ENCODE results near the gene PPM1K. TPM values are rescaled to one million over a fixed set of nuclear protein-coding genes. Genes with fewer than 3 reads are reported as not detected.

Gene PPM1K
- total RNA-seq, 1 experiment from 2014 or later: 4.2 TPM

DNA sequence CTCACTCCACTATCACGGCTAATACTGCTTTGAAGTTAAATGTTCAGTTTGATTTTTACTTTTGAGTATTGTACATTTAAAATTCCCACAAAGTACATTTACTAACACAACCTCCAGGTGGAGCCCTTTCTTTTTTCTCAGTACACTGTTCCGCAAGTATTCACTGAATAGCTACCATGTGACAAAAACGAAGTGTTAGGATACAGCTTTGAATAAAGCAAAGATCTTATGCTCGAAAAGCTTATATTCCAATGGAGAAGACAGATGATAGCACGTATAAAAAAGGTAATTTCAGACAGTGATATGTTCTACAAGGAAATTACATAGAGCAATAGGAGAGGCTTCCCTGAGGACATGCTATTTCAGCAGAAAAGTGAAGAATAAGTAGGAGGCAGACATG is 65.3 kb downstream of the PPM1K start:
- Histone ChIP-seq H2AFZ (ENCODE audit: low read depth, low read length, poor library complexity, severe bottlenecking) (peak overlapping the region; percentile 40), H3K27ac (ENCODE audit: low read depth, low read length) (no peak overlapping the region), H3K27me3 (ENCODE audit: insufficient read depth, low read length) (no peaks in the 10 kb centered on the region), H3K9ac (ENCODE audit: low read length) (no peak overlapping the region), H3K9me2 (ENCODE audit: insufficient read depth) (no peaks in the 10 kb centered on the region), H3K4me1 (ENCODE audit: control insufficient read depth in 1 of 2, insufficient read depth in 2 of 2, low read length in 2 of 2) (no peaks in the 10 kb centered on the region), H3K9me3 (ENCODE audit: control insufficient read depth in 1 of 2, insufficient read depth in 1 of 2, low read depth in 1 of 2, low read length in 2 of 2) (no peaks in the 10 kb centered on the region), H3K4me3 (replicated peaks in 1 of 2; ENCODE audit: low read depth in 1 of 2, low read length in 2 of 2) (no peak overlapping the region), H4K20me1 (ENCODE audit: insufficient read depth) (no peaks in the 10 kb centered on the region), H3K4me2 (ENCODE audit: low read length) (no peak overlapping the region), H3K79me2 (ENCODE audit: insufficient read depth, low read length) (no peaks in the 10 kb centered on the region), H3K36me3 (ENCODE audit: control insufficient read depth in 1 of 2, insufficient read depth in 2 of 2, low read length in 2 of 2) (no peaks in the 10 kb centered on the region)
- ChIA-PET CTCF (interaction anchor here (0.6 to 2.3 kb wide), 15 partner anchors 9 to 440 kb away, joined by 3 to 138 read pairs (median 4); partner anchors contain the start of genes HERC5, HERC6 and PPM1K), POLR2A (interaction anchor here (1.0 kb wide), 1 partner anchor 296 kb away, joined by 4 read pairs; no protein-coding TSS in a partner anchor), RAD21 (ENCODE audit: low non-redundant PET in 1 of 2, low total read pairs in 2 of 2, uncharacterized antibody in 2 of 2, unreplicated experiment in 2 of 2) (interaction anchor here (0.7 to 1.6 kb wide), 7 partner anchors 67 to 297 kb away, joined by 3 to 16 read pairs (median 3); partner anchors contain the start of gene HERC5 (in 2 of the 2))
- intact Hi-C loops (cut with micrococcal nuclease): loop anchor here (1.0 to 10.0 kb wide), 3 partner anchors 238 to 1324 kb away; partner anchors contain the start of genes C4orf36 and HERC5
- BruUV-seq (replicated peaks): no TSS peak
- DNase-seq (ENCODE audit: low read depth, low spot score) (peak; percentile 28), ATAC-seq (peak; percentile 79)
- no peak for TF ChIP-seq YY1 (IDR thresholded peaks at IDR 0.05; ENCODE audit: extremely low read depth, insufficient replicate concordance, low read depth, low read length)
- 0 out of 2 replicates have a peak, but pooled peaks have one; percentile 26 for TF ChIP-seq CBX3 (IDR thresholded peaks at IDR 0.05; ENCODE audit: low read depth)
- no peak for TF ChIP-seq TCF7L2 (IDR thresholded peaks at IDR 0.05; ENCODE audit: borderline replicate concordance, extremely low read depth, insufficient read depth, insufficient read length)
- no peak for TF ChIP-seq SIN3A (IDR thresholded peaks at IDR 0.05; ENCODE audit: low read depth)
- TF ChIP-seq, protein P1, sequence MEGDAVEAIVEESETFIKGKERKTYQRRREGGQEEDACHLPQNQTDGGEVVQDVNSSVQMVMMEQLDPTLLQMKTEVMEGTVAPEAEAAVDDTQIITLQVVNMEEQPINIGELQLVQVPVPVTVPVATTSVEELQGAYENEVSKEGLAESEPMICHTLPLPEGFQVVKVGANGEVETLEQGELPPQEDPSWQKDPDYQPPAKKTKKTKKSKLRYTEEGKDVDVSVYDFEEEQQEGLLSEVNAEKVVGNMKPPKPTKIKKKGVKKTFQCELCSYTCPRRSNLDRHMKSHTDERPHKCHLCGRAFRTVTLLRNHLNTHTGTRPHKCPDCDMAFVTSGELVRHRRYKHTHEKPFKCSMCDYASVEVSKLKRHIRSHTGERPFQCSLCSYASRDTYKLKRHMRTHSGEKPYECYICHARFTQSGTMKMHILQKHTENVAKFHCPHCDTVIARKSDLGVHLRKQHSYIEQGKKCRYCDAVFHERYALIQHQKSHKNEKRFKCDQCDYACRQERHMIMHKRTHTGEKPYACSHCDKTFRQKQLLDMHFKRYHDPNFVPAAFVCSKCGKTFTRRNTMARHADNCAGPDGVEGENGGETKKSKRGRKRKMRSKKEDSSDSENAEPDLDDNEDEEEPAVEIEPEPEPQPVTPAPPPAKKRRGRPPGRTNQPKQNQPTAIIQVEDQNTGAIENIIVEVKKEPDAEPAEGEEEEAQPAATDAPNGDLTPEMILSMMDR (IDR thresholded peaks at IDR 0.05 in 2 of 3, conservative IDR thresholded peaks at IDR 0.05 in 1 of 3; ENCODE audit: borderline replicate concordance in 1 of 3, insufficient read depth in 1 of 3, low read depth in 2 of 3, low read length in 2 of 3): peak; percentile 53 to 81 (median 75)
- TF ChIP-seq, protein P2, sequence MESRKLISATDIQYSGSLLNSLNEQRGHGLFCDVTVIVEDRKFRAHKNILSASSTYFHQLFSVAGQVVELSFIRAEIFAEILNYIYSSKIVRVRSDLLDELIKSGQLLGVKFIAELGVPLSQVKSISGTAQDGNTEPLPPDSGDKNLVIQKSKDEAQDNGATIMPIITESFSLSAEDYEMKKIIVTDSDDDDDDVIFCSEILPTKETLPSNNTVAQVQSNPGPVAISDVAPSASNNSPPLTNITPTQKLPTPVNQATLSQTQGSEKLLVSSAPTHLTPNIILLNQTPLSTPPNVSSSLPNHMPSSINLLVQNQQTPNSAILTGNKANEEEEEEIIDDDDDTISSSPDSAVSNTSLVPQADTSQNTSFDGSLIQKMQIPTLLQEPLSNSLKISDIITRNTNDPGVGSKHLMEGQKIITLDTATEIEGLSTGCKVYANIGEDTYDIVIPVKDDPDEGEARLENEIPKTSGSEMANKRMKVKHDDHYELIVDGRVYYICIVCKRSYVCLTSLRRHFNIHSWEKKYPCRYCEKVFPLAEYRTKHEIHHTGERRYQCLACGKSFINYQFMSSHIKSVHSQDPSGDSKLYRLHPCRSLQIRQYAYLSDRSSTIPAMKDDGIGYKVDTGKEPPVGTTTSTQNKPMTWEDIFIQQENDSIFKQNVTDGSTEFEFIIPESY (IDR thresholded peaks at IDR 0.05; ENCODE audit: extremely low read depth, insufficient replicate concordance, low read length): no peak
- TF ChIP-seq EGR1 (IDR thresholded peaks at IDR 0.05; ENCODE audit: low read depth): no peak
- no peak for TF ChIP-seq ELF1 (IDR thresholded peaks at IDR 0.05; ENCODE audit: borderline replicate concordance, low read depth)
- TF ChIP-seq, protein P3, sequence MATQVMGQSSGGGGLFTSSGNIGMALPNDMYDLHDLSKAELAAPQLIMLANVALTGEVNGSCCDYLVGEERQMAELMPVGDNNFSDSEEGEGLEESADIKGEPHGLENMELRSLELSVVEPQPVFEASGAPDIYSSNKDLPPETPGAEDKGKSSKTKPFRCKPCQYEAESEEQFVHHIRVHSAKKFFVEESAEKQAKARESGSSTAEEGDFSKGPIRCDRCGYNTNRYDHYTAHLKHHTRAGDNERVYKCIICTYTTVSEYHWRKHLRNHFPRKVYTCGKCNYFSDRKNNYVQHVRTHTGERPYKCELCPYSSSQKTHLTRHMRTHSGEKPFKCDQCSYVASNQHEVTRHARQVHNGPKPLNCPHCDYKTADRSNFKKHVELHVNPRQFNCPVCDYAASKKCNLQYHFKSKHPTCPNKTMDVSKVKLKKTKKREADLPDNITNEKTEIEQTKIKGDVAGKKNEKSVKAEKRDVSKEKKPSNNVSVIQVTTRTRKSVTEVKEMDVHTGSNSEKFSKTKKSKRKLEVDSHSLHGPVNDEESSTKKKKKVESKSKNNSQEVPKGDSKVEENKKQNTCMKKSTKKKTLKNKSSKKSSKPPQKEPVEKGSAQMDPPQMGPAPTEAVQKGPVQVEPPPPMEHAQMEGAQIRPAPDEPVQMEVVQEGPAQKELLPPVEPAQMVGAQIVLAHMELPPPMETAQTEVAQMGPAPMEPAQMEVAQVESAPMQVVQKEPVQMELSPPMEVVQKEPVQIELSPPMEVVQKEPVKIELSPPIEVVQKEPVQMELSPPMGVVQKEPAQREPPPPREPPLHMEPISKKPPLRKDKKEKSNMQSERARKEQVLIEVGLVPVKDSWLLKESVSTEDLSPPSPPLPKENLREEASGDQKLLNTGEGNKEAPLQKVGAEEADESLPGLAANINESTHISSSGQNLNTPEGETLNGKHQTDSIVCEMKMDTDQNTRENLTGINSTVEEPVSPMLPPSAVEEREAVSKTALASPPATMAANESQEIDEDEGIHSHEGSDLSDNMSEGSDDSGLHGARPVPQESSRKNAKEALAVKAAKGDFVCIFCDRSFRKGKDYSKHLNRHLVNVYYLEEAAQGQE (IDR thresholded peaks at IDR 0.05; ENCODE audit: low read depth): no peak
- TF ChIP-seq EZH2 (IDR thresholded peaks at IDR 0.05): no peak
- no peak for TF ChIP-seq CEBPB (IDR thresholded peaks at IDR 0.05; ENCODE audit: low read depth)
- no peak for TF ChIP-seq POLR2AphosphoS5 (IDR thresholded peaks at IDR 0.05; ENCODE audit: low read depth, low read length)
- no peak for TF ChIP-seq SP1 (IDR thresholded peaks at IDR 0.05; ENCODE audit: low read depth)
- TF ChIP-seq FOSL1 (IDR thresholded peaks at IDR 0.05; ENCODE audit: low read depth): no peak
- no peak for TF ChIP-seq SRF (IDR thresholded peaks at IDR 0.05; ENCODE audit: low read depth)
- no peak for TF ChIP-seq ZNF274 (IDR thresholded peaks at IDR 0.05; ENCODE audit: low read depth, low read length)
- no peak for TF ChIP-seq POLR2A (IDR thresholded peaks at IDR 0.05; ENCODE audit: borderline replicate concordance, extremely low read depth, insufficient read depth, insufficient read length)
- peak; percentile 87 for TF ChIP-seq RAD21 (IDR thresholded peaks at IDR 0.05; ENCODE audit: low read depth)
- TF ChIP-seq ZFX (IDR thresholded peaks at IDR 0.05): no peak
- TF ChIP-seq JUND (IDR thresholded peaks at IDR 0.05): no peak
- TF ChIP-seq, protein P4, sequence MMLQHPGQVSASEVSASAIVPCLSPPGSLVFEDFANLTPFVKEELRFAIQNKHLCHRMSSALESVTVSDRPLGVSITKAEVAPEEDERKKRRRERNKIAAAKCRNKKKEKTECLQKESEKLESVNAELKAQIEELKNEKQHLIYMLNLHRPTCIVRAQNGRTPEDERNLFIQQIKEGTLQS (IDR thresholded peaks at IDR 0.05): no peak
- TF ChIP-seq EZH2phosphoT487 (IDR thresholded peaks at IDR 0.05; ENCODE audit: borderline replicate concordance): no peak

Measured in HCT116 (cell line).